Keratinocyte (primary cell): ENCODE data around the gene FXYD1.
"Not testable (repeated sequence)": the region's sequence is repeated elsewhere in the genome, so short reads cannot be mapped to it uniquely, and the experiment has no call there.

Experiments
- EZH2 ChIP-seq: IDR thresholded peaks from one replicate; pipeline ENCODE4 v1.6.1; 2012; ENCODE audit warnings: inconsistent platforms, mild to moderate bottlenecking, low read length, moderate library complexity
- TF ChIP-seq, protein P1 (sequence below), 3 experiments: IDR thresholded peaks in 1 of 3; conservative IDR thresholded peaks in 1 of 3; optimal IDR thresholded peaks in 1 of 3; 2 replicates in 2 of 3; 3 replicates in 1 of 3; pipeline versions ENCODE3 to v1.5.1; 2011; ENCODE audit warnings: low read length in 3 of 3, mild to moderate bottlenecking in 3 of 3, moderate library complexity in 2 of 3, control low read depth in 1 of 3, inconsistent platforms in 1 of 3; ENCODE audit not compliant: insufficient read depth in 2 of 3; ENCODE audit errors: extremely low read depth in 1 of 3

DNA sequence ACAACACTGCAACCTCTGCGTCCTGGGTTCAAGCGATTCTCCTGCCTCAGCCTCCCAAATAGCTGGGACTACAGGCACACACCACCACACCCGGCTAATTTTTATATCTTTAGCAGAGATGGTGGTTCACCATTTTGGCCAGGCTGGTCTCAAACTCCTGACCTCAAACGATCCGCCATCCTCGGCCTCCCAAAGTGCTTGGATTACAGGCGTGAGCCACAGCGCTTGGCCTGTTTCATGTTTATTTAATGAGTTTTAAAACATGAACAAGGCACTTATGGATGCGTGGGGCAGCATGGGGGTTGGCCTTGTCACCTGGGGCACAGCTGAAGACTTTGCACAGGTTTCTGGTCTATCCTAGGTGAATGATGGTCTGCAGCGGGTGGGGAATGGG, 14.5 kb downstream of the FXYD1 start:
- TF ChIP-seq, protein P1, sequence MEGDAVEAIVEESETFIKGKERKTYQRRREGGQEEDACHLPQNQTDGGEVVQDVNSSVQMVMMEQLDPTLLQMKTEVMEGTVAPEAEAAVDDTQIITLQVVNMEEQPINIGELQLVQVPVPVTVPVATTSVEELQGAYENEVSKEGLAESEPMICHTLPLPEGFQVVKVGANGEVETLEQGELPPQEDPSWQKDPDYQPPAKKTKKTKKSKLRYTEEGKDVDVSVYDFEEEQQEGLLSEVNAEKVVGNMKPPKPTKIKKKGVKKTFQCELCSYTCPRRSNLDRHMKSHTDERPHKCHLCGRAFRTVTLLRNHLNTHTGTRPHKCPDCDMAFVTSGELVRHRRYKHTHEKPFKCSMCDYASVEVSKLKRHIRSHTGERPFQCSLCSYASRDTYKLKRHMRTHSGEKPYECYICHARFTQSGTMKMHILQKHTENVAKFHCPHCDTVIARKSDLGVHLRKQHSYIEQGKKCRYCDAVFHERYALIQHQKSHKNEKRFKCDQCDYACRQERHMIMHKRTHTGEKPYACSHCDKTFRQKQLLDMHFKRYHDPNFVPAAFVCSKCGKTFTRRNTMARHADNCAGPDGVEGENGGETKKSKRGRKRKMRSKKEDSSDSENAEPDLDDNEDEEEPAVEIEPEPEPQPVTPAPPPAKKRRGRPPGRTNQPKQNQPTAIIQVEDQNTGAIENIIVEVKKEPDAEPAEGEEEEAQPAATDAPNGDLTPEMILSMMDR (optimal IDR thresholded peaks at IDR 0.05 in 1 of 3, IDR thresholded peaks at IDR 0.05 in 1 of 3, conservative IDR thresholded peaks at IDR 0.05 in 1 of 3; ENCODE audit: extremely low read depth in 1 of 3, insufficient read depth in 2 of 3, low read length in 3 of 3): not testable (repeated sequence)
- TF ChIP-seq EZH2: not testable (repeated sequence)
